Smooth muscle cell of the pulmonary artery (primary cell): ENCODE results near the gene PIP4P1. TPM values are rescaled to one million over a fixed set of nuclear protein-coding genes. Genes with fewer than 3 reads are reported as not detected.

ENCODE experiments used
- total RNA-seq: library from RNA; depleted of rRNA; stranded (reverse); fragments of >200 nt; gene quantifications from 2 replicates; pipeline ENCODE4 v1.2.3, GENCODE V29; 2014

Gene PIP4P1
- 17.9 and 22.4 TPM in 2 replicates for total RNA-seq

DNA sequence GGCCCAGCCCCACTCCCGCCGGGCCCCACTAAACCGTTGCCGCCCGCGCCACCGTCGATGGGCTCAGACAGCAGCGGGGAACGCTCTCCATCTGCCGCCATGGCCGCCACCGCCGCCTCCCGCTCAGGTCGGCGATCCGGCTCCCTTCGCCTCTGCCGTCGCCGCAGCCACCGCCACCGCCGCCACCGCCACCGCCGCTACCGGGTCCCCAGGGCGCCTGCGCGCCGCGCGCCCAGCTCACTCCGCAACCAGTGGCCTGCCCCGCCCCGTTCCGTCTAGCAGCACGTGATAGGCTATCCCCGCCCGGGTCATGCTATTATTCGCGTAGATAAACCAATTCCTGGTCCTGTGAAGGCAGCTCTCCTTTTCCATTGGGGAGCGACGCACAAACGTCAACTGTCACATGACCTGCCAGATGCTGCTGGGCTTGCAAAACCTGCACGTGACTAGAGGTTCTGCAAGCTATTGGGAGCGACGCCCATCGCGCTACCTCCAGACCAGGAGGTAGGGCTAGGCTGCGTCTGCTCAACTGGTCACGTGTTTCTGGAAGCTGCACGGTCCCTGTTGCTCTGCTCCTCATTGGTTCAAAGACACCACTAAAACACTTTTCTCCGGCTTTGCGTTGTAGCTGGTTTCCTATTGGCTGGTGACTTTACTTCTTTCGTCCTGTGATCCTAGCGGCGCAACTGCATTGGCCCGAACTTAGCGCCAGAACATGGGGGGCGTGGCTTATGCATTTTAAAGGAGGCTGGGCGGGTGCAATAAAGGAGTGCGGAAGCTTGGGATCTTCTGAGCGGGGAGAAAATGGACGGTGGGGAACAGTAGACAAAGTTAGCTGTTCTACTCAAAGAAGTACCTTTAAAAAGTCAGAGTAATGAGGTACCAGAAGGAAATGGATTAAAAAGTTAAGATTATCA, at the start of gene PIP4P1:
PIP4P1 (minus strand) TSS at position 210 of the 917 bp plus-strand sequence; CDS start at position 101, 109 bp downstream.

DNA sequence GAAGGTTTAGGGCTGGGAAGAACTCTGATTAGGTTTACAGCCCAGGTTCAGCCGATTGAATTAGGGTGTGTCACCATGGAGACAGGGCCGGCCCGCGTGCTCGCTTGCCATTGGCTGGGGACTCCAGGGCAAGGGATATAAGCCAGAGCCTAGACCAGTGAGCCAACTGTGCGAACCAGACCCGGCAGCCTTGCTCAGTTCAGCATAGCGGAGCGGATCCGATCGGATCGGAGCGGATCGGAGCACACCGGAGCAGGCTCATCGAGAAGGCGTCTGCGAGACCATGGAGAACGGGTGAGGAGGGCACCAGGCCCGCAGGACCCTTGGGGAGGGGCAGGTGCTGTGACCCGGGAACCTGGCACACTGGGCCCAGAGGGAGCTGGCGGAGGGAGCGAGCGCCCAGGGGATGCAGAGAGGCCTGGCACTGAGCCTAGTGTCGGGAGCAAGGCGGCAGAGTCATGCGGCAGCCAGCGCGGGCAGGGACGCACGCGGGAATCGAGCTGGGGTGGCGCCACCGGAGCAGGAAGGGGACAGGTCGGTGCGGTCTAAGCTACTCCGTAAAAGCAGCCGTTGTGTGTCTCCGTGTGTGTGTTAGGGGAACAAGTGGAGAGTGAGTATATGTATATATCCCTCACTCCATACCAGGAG, 8.1 kb upstream of the PIP4P1 start, which contains the start of gene PNP:
PNP (plus strand) TSS at position 165 of the 648 bp plus-strand sequence; CDS start at position 284, 119 bp downstream.

DNA sequence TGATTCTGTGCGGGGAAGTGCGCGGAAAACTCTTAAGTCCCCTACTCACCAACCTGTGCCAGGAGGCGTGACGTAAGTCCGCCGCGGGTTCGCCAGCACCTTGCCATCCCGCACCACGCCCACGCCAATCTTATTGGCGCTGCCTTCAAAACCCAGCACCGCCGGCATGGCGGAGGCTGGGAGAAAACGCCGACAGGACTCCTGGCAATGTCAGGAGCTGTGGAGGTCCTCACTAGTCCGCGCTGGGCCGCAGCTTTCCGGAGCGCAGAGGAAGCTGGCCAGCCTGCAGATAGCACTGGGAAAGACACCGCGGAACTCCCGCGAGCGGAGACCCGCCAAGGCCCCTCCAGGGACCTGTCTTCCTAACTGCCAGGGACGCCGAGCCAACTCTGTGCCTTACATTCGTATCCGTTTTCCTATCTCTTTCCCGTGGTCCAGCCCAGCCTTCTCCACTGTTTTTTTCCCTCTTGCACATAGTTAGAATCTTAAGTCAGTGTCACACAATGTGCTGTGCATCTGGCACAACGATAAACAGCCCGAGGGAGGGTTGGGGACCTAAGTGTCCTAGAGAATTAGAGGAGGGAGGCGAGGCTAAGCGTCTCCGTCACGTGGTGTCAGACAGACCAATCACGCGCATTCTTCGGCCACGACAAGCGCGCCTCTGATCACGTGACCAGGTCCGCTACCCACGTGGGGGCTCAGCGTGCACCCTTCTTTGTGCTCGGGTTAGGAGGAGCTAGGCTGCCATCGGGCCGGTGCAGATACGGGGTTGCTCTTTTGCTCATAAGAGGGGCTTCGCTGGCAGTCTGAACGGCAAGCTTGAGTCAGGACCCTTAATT, 6.5 kb downstream of the PIP4P1 start, which contains the start of the genes APEX1 and OSGEP:
APEX1 (plus strand) TSS at position 711 of the 839 bp plus-strand sequence. CDS start 420 bp downstream, outside the sequence.
OSGEP (minus strand) TSS at position 297 of the 839 bp plus-strand sequence; CDS start at position 168, 129 bp downstream.

DNA sequence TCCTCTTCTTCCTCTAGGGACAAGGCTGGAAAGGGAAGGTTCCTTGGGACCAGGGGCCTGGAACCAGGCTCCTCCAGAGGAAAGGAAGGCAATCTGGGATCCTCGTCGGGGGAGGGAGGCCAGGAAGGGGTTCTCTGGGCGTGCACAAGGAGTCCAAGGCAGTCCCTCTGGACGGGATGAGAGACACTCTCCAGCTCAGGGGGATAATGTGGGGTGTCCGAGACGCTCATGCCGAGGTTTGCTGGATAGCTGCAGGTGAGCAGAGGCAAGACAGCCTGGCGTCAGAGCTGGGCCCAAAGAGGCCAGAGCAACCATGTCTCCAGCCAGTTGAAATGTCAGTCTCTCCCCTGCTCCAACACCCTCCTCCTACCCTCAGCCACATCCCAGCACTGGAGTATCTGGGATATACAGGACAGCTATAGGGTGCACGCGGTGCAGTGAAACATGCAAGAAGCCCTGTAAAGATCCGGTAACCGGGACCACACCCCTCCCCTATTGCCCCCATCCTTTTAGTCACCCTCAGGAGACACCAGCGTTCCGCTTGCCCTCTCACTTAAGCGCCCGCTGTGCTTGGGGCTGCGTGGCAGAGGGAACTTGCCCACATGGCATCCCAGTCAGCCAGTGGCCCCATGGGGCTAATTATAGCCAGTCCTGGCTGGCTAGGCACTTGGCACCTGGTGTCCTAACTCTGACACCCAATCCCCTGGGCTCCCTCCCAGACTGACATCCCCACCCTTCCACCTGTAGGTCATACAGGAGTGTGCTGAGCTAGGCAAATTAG, 25.5 kb downstream of the PIP4P1 start, which contains the start of gene KLHL33:
KLHL33 (minus strand) TSS at position 585 of the 781 bp plus-strand sequence; CDS start at position 230, 355 bp downstream.

DNA sequence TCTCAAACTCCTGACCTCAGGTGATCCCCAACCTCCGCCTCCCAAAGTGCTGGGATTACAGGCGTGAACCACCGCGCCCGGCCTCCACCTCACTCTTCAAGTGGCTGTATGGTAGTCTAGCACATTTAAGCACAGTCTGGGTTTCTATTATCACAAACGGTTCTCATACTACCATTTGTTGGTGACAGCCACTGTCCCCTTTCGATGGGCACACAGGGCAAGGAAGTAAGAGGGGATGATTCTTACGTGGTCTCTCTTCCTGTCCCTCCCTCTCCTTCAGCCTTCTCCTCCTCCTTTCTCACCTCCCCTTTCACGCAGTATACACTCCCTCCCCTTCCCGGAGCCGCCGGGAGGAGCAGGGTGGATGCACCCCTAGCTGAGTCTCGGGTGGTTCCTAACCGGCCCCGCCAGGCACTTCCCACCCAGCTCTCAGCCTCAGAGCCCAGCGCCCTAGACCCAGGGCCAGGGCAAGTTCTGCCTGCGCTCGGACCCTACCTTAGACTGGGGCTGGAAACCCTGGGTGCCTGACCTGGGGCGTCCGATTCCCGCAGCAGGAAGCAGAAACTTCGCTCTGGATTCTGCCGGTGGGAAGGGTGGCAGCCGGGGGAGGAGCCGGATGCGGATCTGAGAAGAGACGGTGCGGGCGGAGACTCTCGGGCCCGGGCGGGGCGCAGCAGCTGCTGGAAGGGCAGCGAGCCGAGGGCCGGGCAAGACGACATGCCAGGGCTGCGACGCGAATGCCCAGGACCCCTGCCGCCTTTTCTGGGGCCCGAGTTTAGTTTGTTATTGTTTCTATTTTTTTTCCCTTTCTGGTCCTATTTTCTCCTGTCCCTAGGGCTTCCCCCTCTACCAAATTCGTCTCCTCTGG, 48.1 kb downstream of the PIP4P1 start, which contains the start of gene TEP1:
TEP1 (minus strand) TSS at position 626 of the 868 bp plus-strand sequence. CDS start 5,062 bp downstream, outside the sequence.

Other genes with a start within 250 kb of the PIP4P1 start
- not detected in 2 replicates for gene OR11H6, start 237.7 kb downstream of the PIP4P1 start, total RNA-seq
- gene OR11H7, start 232.5 kb downstream of the PIP4P1 start, total RNA-seq = not detected in 2 replicates
- gene OR11H4, start 222.1 kb downstream of the PIP4P1 start, total RNA-seq = not detected in 2 replicates
- 16.2 and 17.1 TPM in 2 replicates for gene TTC5, start 155.5 kb downstream of the PIP4P1 start, total RNA-seq
- gene CCNB1IP1, start 128.2 kb downstream of the PIP4P1 start, total RNA-seq = 34.1 and 36.6 TPM in 2 replicates
- gene PARP2, start 117.8 kb downstream of the PIP4P1 start, total RNA-seq = 6.3 and 6.9 TPM in 2 replicates
- gene TEP1, start 47.9 kb downstream of the PIP4P1 start, total RNA-seq = 31.5 and 35.2 TPM in 2 replicates
- 0.03 and 0.07 TPM in 2 replicates for gene KLHL33, start 25.3 kb downstream of the PIP4P1 start, total RNA-seq
- 20.0 and 20.4 TPM in 2 replicates for gene OSGEP, start 6.6 kb downstream of the PIP4P1 start, total RNA-seq
- 38.8 and 55.3 TPM in 2 replicates for gene APEX1, start 6.2 kb downstream of the PIP4P1 start, total RNA-seq
- 11.5 and 34.8 TPM in 2 replicates for gene PNP, start 8.0 kb upstream of the PIP4P1 start, total RNA-seq
- gene RNASE10, start 44.1 kb upstream of the PIP4P1 start, total RNA-seq = not detected in 2 replicates
- not detected in 2 replicates for gene RNASE9, start 99.6 kb upstream of the PIP4P1 start, total RNA-seq
- gene RNASE11, start 126.6 kb upstream of the PIP4P1 start, total RNA-seq = not detected in 2 replicates
- gene RNASE12, start 129.9 kb upstream of the PIP4P1 start, total RNA-seq = not detected in 2 replicates
- gene OR6S1, start 180.3 kb upstream of the PIP4P1 start, total RNA-seq = not detected in 2 replicates
- gene RNASE4, start 223.1 kb upstream of the PIP4P1 start, total RNA-seq = 58.3 and 59.6 TPM in 2 replicates
- 6.8 and 8.1 TPM in 2 replicates for gene ANG, start 227.3 kb upstream of the PIP4P1 start, total RNA-seq